Peyer's patch (tissue), 4 donors: ENCODE measurements around the gene HYKK.

Source experiments
- CTCF ChIP-seq, 6 experiments: fragments of 450-650 bp in 4 of 6; fragments of 200-600 bp in 2 of 6; sonication (generic) in 1 of 6; IDR thresholded peaks; one replicate each; pipeline ENCODE4 v1.5.1; 2017 to 2019; ENCODE audit warnings: antibody characterized with exemption in 6 of 6, mild to moderate bottlenecking in 3 of 6, moderate library complexity in 1 of 6
- POLR2A ChIP-seq, 2 donors: fragments of 450-650 bp; IDR thresholded peaks; one replicate each; pipeline ENCODE4 v1.5.1; 2017; ENCODE audit warnings: antibody characterized with exemption in 2 of 2, mild to moderate bottlenecking in 2 of 2, moderate library complexity in 2 of 2

GRCh38 chr15:78538358-78538757 lies 31.0 kb downstream of the HYKK start:
- TF ChIP-seq POLR2A (IDR thresholded peaks at IDR 0.05) = no peak
- TF ChIP-seq CTCF (IDR thresholded peaks at IDR 0.05) = no peak
